H4 (cell line): ENCODE data around the gene RAB40B. TPM values are rescaled to one million over a fixed set of nuclear protein-coding genes. Genes with fewer than 3 reads are reported as not detected.
A peak's percentile ranks its signal among the peaks of the same experiment; 100 is the strongest.

Source experiments
- DNase-seq: peaks from one replicate; pipeline ENCODE4 v3.0.0-alpha.2; 2015; ENCODE audit warnings: low spot score
- total RNA-seq: library from RNA; depleted of rRNA; stranded (reverse); fragments of >200 nt; shearing (Covaris generic); gene quantifications from 2 replicates; pipeline ENCODE4 v1.2.3, GENCODE V29; 2014

The RAB40B gene
- total RNA-seq, 1 experiment from 2014 or later = 6.8 TPM

DNA sequence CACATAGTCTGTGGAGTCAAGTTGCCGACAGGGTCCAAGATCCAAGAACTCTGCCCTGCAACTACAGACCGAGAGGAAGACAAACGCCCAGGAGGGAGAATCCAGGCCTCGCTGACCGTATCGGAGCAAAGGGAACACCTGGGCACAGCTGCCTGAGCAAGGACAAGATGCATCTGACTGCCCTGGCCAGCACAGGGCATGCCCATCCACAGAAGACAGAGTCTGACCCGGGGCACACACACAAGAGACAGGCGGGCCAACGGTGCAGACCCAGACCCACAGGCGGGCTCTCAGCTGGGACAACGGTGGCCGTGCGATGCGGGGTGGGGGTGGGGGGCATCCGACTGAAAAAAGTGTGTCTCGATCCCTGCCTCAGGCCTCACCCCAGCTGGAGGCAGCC lies 6.2 kb downstream of the RAB40B start:
- DNase-seq = no peak

DNA sequence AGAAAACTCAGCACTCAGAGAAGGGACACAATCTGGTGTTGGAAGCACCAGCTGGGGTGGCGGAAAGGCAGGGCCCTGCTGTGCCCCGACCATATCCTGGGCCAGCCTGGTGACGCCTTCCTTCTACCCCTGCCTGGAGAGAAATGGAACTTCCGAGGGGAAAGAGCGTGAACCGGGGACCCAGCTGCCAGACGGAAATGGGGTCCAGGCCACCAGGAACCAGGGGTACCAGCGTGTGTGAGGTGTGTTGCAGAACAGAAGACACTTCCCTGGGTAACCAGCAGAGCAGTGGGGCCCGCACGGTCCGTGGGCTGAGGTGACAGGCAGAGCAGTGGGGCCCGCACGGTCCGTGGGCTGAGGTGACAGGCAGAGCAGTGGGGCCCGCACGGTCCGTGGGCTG lies 6.8 kb downstream of the RAB40B start:
- DNase-seq = no peak

- no peak for DNase-seq
These were observed 7.6 kb downstream of the RAB40B start for GRCh38 chr17:82690786-82691489.

DNA sequence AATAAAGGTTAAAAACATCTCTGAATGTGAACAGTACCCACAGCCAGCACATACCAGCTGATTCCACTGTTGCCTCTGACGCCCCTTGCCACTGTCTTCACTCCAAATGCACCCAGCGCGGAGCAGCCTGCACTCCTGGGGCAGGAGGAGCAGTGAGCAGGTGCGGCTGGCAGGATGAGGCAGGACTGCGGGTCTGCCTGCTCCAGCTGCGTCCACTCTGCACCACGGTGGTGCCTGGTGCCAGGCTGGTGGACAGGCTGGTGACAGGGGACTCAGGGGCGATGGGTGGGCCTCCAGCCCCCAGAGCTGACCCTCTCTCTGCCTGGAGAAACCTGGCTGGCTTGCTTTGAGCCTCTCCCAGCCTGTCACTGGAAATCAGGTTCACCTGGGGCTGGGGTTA lies 9.4 kb downstream of the RAB40B start:
- no peak for DNase-seq

GRCh38 chr17:82687871-82688270 lies 10.6 kb downstream of the RAB40B start:
- DNase-seq = no peak

DNA sequence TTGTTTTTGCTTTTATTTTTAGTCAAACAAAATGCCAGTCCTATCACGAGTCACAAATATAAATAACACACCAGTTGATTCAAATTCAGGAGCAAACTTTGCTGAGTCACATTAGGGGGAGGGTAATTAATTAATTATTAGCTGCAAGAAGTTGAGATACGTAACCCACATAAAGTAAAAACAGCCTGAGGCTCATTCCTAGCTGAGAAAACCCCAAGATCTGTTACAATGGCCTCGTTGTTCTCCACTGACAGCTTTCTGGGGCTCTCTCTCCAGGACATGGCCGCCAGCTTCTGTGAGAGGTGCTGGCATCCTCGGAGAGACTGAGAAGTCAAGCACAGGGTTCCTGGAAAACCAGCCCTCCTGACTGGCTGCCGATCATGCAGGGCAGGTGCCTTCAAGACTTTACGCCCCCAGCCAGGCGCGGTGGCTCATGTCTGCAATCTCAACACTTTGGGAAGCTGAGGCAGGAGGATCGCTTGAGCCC lies 11.1 kb downstream of the RAB40B start:
- no peak for DNase-seq

- no peak for DNase-seq
These were observed 11.9 kb downstream of the RAB40B start for GRCh38 chr17:82686366-82687324.

DNA sequence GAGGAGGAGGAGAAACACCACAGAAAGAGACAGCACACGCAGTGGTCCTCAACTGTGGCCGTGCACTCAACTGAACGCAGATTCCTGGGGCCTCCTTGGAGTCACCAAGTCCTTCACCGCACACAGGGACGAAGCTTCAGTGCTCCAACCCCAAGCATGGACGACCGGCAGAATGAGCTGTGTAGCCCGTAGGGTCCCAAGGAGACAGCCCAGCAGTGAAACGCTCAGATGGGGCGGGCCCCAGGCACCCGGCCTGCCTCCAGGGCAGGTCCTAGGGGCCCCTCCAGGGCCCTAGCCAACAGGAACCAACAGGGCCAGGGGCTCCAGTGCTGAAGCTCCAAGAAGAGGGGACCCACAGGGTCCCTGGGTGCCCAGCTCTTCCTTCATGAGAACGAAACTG lies 13.2 kb downstream of the RAB40B start:
- no peak for DNase-seq

GRCh38 chr17:82684228-82684841 lies 14.2 kb downstream of the RAB40B start:
- DNase-seq = no peak

DNA sequence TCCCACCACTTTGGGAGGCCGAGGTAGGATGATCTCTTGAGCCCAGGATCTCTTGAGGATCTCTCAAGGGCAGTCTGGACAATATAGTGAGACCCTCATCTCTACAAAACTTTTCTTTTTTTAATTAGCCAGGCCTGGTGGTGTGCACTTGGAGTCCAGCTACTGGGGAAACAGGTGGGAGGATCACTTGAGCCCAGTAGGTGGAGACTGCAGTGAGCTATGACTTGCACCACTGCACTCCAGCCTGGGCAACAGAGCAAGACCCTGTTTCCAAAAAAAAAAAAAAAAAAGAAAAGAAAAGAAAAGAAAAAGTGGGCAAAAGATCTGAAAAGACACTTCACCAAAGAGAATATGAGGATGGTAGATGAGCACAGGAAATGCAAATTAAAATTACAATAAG lies 15.0 kb downstream of the RAB40B start:
- no peak for DNase-seq

DNA sequence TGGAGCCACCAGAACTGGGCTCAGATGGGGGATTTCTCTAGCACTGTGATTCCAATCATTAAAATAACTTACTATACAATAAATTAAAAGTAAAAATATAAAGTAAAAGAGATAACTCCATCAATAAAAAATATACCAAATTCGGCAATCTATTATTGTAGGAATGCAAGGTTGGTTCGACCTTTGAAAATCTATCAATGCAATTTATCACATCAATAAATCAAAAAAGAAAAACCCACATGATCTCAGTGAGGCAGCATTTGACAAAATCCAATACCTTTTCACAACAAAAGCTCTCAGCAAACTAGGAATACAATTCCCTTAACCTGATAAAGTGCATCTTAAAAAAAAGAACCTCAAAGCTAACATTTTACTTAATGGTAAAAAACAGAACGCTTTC lies 17.0 kb downstream of the RAB40B start:
- DNase-seq = no peak

DNA sequence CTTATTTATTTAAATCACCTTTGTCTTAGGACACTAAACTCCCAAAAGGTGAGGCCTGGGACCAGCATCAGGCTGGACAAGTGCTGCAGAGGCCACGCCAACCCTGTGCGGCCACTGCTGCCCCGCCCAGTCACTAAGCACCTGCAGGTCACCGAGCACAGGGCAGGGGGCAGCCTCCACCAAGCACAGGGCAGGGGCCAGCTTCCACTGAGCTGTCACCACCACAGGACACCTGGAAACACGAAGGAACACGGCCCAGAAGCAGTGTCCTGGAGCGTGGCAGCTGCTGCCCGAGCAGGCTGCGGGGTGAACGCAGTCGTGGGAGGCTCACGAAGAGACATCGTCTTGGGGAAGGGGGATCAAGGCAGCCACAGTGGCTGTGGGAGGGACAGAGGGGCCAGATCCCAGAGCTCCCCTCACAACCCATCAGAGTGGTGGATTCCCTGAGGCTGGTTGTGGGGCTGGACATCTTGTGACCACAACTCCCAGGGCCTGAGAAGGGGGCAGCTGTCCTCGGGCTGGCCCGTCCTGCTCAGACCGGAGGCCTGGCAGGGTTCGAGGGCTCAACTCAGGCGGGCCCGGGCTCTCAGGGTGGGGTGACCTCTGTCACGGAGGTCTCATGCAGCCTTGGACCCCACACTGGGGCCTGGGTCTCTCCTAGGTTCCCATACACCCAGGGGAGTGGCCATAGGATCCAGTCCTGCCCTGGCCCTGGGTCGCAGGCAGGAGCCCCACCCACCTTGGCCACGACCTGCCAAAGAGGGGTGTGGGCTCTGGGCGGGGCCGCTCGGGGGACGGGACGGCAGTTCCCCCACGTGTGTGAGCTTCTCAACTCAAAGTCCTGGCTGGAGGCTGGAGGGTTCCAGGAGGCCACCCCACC lies 18.7 kb downstream of the RAB40B start:
- DNase-seq = no peak

- DNase-seq = no peak
These were observed 20.1 kb downstream of the RAB40B start for GRCh38 chr17:82678265-82678891.

DNA sequence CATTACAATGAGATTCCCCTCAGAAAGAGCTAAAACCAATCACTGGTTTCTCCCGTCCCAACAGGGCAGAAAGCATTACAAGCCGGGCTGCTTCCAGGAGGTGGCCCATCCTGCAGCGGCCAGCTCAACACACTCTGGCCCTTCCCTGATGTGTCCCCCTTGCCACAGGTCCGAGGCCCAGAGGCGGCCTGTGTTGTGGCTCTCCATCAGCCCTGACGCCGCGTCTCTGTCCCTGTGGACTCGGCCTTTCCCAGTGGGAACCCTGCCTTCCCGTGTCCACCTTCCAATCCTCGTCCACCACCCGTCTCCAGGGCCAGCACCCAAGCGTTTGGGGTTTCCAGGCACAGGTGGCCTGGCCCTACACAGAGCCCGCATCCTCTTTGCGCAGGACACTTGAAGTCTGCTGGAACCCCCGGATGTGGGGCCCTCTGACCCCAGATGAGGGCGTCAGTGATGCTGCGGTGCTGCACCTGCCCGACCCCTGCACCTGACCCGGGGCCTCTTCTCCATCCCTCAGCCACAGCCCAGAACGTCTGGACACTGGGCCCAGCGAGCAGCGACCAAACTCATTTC lies 21.1 kb downstream of the RAB40B start:
- DNase-seq = no peak

- no peak for DNase-seq
These were observed 22.8 kb downstream of the RAB40B start for GRCh38 chr17:82675476-82676245.

GRCh38 chr17:82674656-82675475 lies 23.6 kb downstream of the RAB40B start:
- no peak for DNase-seq

DNA sequence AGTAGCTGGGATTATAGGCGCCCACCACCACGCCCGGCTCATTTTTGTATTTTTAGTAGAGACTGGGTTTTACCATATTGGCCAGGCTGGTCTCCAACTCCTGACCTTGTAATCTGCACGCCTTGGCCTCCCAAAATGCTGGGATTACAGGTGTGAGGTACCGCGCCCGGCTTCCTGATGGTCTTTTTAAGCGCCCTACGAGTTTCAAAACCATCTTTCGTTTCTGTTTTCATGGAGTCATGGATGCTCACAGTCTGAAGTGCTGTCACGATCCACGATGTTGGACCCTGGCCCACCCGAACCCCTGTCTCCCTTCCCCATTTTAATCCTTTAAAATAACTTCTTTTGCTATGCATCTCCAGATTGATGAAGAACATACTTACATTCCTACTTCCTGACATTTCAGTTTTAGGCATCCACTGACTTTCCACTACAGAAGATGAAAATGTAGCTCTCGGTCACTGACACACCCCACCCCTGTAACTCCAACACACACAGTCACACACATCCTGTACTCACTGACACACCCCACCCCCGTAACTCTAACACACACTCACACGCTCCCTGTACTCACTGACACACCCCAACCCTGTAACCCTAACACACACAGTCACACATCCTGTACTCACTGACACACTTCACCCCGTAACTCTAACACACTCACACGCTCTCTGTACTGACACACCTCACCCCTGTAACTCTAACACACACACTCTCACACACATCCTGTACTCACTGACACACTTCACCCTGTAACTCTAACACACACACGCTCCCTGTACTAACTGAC lies 27.6 kb downstream of the RAB40B start:
- no peak for DNase-seq

DNA sequence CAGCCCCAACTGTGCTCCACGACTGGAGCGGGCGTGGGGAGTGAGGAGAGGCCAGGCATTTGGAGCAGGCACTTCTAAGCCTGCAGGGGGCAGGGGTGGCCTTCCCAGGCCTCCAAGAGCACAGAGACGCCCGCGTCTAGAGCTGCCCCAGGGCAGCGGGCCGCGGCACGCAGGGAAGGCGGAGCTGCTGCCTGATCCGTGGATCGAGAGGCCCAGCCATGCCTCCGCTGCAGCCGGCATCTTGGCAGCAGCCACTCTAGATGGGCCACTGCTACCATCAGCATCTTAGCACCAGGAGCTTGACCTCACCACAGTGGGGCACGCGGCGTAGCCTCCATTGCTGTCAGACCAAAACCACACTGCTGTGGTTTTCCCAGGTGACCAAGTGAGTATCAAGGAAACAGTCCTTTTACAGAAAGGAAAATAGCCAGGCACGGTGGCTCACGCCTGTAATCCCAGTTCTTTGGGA lies 29.8 kb downstream of the RAB40B start:
- DNase-seq = peak; percentile 40
